Rectal smooth muscle tissue (tissue), 1 donor: Measurements from ENCODE around the gene PRKCZ.
"Not testable (repeated sequence)": the region's sequence is repeated elsewhere in the genome, so short reads cannot be mapped to it uniquely, and the experiment has no call there.

Source experiments
- H3K27ac ChIP-seq: one replicate; pipeline ENCODE4 v1.7.0; 2013; ENCODE audit warnings: low read depth, low read length, inconsistent platforms
- H3K27me3 ChIP-seq: one replicate; pipeline ENCODE4 v1.7.0; 2013; ENCODE audit warnings: low read length; ENCODE audit not compliant: control insufficient read depth, insufficient read depth
- H3K36me3 ChIP-seq: one replicate; pipeline ENCODE4 v1.7.0; 2013; ENCODE audit warnings: low read length; ENCODE audit not compliant: control insufficient read depth, insufficient read depth
- H3K4me1 ChIP-seq: one replicate; pipeline ENCODE4 v1.7.0; 2013; ENCODE audit warnings: low read length; ENCODE audit not compliant: control insufficient read depth, insufficient read depth
- H3K4me3 ChIP-seq: one replicate; pipeline ENCODE4 v1.7.0; 2013; ENCODE audit warnings: low read length
- H3K9ac ChIP-seq: one replicate; pipeline ENCODE4 v1.7.0; 2013; ENCODE audit warnings: low read length

The PRKCZ gene

GRCh38 chr1:2141025-2141424 is 90.8 kb downstream of the PRKCZ start:
- no peak overlapping the region for H3K9ac ChIP-seq
- H3K36me3 ChIP-seq, result no peaks in the 10 kb centered on the region
- H3K4me3 ChIP-seq, result no peak overlapping the region
- no peaks in the 10 kb centered on the region for H3K27me3 ChIP-seq
- peaks cover 1% of the 10 kb centered on the region for H3K4me1 ChIP-seq
- H3K27ac ChIP-seq, result no peak overlapping the region

DNA sequence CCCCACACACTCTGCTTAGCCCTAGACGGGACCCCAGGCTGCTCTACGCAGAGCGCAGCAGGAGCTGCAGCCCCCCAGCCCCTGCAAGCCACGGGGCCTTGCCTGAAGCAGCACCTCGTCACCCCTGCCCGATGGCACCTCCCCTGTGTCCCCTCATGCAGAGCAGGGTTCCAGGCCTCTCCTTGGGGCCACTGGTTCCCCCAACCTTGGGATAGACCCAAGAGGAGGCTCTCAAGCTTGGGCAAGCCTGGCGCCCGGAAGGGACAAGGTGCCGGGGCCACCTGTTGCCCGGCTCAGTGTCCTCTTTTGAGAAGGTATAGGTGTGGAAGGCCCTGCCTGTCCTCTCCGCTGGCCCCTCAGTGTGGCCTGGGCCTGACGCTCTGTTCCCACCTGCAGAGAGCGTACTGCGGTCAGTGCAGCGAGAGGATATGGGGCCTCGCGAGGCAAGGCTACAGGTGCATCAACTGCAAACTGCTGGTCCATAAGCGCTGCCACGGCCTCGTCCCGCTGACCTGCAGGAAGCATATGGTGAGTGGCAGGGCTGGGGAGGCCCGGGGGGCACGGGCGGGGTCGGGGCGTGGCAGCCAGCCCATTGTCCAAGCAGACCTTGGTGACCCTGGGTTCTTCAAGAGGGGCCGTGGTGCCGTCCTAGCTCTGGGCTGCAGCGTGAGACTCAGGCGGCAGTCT is 93.7 kb downstream of the PRKCZ start:
- Histone ChIP-seq H3K36me3 (peaks cover 8% of the 10 kb centered on the region), H3K4me3 (no peak overlapping the region), H3K4me1 (no peaks in the 10 kb centered on the region)

GRCh38 chr1:2144501-2145090 is 94.4 kb downstream of the PRKCZ start:
- Histone ChIP-seq H3K4me1 (no peaks in the 10 kb centered on the region), H3K27me3 (no peaks in the 10 kb centered on the region), H3K27ac (no peak overlapping the region), H3K9ac (no peak overlapping the region), H3K36me3 (peaks cover 8% of the 10 kb centered on the region), H3K4me3 (no peak overlapping the region)

More for the DNA sequence above, 93.7 kb downstream of the PRKCZ start:
- Histone ChIP-seq H3K27ac (no peak overlapping the region), H3K27me3 (no peaks in the 10 kb centered on the region), H3K9ac (no peak overlapping the region)

DNA sequence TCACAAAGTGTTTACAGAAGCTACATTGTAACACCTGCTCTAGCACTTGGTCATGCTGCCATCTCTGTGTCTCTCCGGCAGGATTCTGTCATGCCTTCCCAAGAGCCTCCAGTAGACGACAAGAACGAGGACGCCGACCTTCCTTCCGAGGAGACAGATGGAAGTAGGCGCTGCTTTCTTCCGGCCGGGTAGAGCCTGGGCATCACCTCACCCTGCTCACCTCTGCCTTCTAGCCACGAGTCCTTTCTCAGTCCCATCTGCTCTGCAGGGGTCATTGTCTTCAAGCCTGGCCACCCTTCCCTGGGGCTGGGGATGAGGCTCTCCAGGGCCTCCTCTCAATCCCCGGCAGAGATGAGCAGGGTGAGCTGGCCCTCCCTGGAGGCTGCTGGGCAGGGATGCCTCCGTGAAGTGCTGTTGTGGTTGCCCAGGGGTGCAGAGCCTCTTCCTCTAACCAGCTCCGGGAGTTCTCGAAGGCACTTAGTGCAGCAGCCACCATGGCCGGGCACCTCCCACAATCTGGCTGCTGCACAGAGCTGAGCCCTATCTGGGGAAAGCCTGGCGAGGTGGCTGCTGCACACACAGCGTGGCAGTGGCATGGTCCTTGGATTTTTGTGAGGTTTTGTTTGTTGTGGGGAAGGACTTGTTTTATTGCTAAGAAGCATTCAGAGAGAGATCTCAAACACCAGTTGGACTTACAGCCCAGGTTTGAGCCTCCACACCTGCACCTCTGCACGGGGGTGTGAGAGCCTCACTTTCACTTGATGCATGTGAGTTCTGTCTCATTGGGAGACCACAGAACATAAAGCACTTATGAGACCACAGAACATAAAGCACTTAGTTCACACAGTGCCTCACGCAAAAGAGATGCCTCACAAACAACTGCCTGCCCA is 96.0 kb downstream of the PRKCZ start:
- no peak overlapping the region for H3K9ac ChIP-seq
- H3K27me3 ChIP-seq, result no peaks in the 10 kb centered on the region
- H3K27ac ChIP-seq, result no peak overlapping the region
- H3K36me3 ChIP-seq, result peaks cover 8% of the 10 kb centered on the region
- no peak overlapping the region for H3K4me3 ChIP-seq
- H3K4me1 ChIP-seq, result no peaks in the 10 kb centered on the region

DNA sequence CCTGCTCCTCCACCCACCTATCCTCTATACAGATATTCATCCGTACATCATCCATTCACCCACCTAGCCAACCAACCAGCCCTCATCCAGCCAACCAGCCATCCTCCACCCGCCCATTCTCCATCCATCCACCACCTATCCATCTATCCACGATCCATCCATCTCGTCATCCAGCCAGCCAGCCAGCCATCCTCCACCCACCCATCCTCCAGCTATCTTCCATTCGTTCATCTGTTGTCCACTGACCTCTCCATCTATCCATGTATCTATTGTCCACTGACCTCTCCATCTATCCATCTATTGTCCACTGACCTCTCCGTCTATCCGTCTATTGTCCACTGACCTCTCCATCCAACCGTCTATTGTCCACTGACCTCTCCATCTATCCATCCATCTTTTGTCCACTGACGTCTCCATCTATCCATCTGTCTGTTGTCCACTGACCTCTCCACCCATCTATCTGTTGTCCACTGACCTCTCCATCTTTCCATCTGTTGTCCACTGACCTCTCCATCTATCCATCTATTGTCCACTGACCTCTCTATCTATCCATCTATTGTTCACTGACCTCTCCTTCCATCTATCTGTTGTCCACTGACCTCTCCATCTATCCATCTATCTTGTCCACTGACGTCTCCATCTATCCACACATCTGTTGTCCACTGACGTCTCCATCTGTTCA is 96.8 kb downstream of the PRKCZ start:
- Histone ChIP-seq H3K36me3 (peaks cover 8% of the 10 kb centered on the region), H3K27me3 (no peaks in the 10 kb centered on the region), H3K27ac (no peak overlapping the region), H3K4me3 (no peak overlapping the region), H3K4me1 (no peaks in the 10 kb centered on the region), H3K9ac (no peak overlapping the region)

GRCh38 chr1:2147869-2148268 is 97.7 kb downstream of the PRKCZ start:
- H3K36me3 ChIP-seq, H3K27ac ChIP-seq, H3K4me1 ChIP-seq, H3K27me3 ChIP-seq, H3K4me3 ChIP-seq, H3K9ac ChIP-seq: not testable (repeated sequence)

GRCh38 chr1:2148691-2149090 is 98.5 kb downstream of the PRKCZ start:
- H3K4me3 ChIP-seq, result no peak overlapping the region
- H3K36me3 ChIP-seq, result peaks cover 8% of the 10 kb centered on the region
- H3K27ac ChIP-seq, result no peak overlapping the region

GRCh38 chr1:2150801-2151200 is 100.6 kb downstream of the PRKCZ start:
- H3K27ac ChIP-seq, result no peak overlapping the region

More at GRCh38 chr1:2148691-2149090, 98.5 kb downstream of the PRKCZ start:
- H3K27me3 ChIP-seq, result no peaks in the 10 kb centered on the region
- H3K9ac ChIP-seq, result no peak overlapping the region
- no peaks in the 10 kb centered on the region for H3K4me1 ChIP-seq

DNA sequence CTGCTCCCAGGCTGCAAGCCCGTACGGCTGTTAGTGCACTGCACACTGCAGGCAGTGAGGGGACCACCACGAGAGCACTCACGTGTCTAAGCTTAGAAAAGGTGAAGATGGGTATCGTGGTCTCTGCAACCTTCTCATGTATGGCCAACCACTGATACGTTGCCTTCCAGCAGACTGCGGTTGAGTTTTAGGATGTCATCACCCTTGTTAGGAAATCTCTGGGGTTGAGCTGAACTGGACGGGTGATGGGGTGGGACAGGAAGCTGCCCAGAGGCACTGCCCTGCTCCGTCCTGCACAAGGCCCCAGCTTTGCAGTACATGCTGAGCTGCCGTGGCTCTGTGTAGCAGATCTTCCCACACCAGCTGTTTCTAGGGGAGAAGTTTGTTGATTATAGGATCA is 101.0 kb downstream of the PRKCZ start:
- Histone ChIP-seq H3K4me3 (no peak overlapping the region), H3K9ac (no peak overlapping the region), H3K4me1 (no peaks in the 10 kb centered on the region), H3K36me3 (peaks cover 7% of the 10 kb centered on the region), H3K27me3 (no peaks in the 10 kb centered on the region), H3K27ac (no peak overlapping the region)

More at GRCh38 chr1:2150801-2151200, 100.6 kb downstream of the PRKCZ start:
- H3K9ac ChIP-seq, result no peak overlapping the region
- H3K4me1 ChIP-seq, result no peaks in the 10 kb centered on the region
- H3K4me3 ChIP-seq, result no peak overlapping the region
- no peaks in the 10 kb centered on the region for H3K27me3 ChIP-seq
- peaks cover 8% of the 10 kb centered on the region for H3K36me3 ChIP-seq

DNA sequence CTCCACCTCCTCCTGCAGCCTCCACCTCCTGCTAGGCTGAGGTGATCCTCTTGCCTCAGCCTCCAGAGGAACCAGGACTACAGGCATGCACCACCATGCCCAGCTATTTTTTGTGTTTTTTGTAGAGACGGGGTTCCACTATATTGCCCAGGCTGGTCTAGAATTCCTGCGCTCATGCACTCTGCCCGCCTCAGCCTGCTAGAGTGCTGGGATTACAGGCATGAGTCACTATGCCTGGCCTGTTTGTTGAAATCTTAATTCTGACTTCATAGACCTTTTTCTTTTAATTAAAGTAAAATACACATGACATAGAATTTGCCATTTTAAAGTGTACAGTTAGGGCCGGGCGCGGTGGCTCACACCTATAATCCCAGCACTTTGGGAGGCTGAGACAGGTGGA is 101.7 kb downstream of the PRKCZ start:
- no peak overlapping the region for H3K27ac ChIP-seq
- no peak overlapping the region for H3K4me3 ChIP-seq
- peaks cover 1% of the 10 kb centered on the region for H3K36me3 ChIP-seq
- no peak overlapping the region for H3K9ac ChIP-seq
- H3K4me1 ChIP-seq, result no peaks in the 10 kb centered on the region
- no peaks in the 10 kb centered on the region for H3K27me3 ChIP-seq

DNA sequence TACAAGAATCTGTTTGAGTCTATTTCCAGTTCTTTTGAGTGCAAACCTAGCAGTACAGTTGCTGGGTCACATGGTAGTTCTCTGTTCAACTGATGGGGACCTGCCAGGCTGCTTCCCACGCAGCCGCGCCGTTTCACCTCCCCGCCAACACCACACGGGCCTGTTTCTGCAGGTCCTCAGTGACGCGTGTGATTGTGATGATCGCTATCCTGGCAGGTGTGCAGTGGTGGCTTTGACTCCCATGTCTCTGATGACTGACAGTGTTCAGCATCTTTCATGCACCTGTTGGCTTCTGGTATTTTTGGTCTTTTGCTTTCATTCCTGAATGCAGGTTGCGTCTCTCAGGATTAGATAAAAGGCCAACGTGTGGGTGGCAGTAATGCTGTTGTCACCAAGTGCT is 102.7 kb downstream of the PRKCZ start:
- Histone ChIP-seq H3K36me3 (no peaks in the 10 kb centered on the region), H3K9ac (no peak overlapping the region), H3K27me3 (no peaks in the 10 kb centered on the region), H3K27ac (no peak overlapping the region), H3K4me1 (no peaks in the 10 kb centered on the region), H3K4me3 (no peak overlapping the region)

GRCh38 chr1:2154022-2154421 is 103.8 kb downstream of the PRKCZ start:
- no peak overlapping the region for H3K27ac ChIP-seq
- no peaks in the 10 kb centered on the region for H3K27me3 ChIP-seq
- H3K4me3 ChIP-seq, result no peak overlapping the region
- H3K4me1 ChIP-seq, result no peaks in the 10 kb centered on the region
- no peaks in the 10 kb centered on the region for H3K36me3 ChIP-seq
- H3K9ac ChIP-seq, result no peak overlapping the region
